Activated CD4-positive, alpha-beta T cell treated with anti-CD3 and anti-CD28 coated beads for 24 hours (primary cell): ENCODE results near the gene TARDBP.
"Not testable (repeated sequence)": the region's sequence is repeated elsewhere in the genome, so short reads cannot be mapped to it uniquely, and the experiment has no call there.

Experiments
- DNase-seq, 2 donors: peaks; one replicate each; pipeline ENCODE4 v3.0.0-alpha.2; 2020; ENCODE audit warnings: low read depth in 2 of 2

Gene TARDBP

DNA sequence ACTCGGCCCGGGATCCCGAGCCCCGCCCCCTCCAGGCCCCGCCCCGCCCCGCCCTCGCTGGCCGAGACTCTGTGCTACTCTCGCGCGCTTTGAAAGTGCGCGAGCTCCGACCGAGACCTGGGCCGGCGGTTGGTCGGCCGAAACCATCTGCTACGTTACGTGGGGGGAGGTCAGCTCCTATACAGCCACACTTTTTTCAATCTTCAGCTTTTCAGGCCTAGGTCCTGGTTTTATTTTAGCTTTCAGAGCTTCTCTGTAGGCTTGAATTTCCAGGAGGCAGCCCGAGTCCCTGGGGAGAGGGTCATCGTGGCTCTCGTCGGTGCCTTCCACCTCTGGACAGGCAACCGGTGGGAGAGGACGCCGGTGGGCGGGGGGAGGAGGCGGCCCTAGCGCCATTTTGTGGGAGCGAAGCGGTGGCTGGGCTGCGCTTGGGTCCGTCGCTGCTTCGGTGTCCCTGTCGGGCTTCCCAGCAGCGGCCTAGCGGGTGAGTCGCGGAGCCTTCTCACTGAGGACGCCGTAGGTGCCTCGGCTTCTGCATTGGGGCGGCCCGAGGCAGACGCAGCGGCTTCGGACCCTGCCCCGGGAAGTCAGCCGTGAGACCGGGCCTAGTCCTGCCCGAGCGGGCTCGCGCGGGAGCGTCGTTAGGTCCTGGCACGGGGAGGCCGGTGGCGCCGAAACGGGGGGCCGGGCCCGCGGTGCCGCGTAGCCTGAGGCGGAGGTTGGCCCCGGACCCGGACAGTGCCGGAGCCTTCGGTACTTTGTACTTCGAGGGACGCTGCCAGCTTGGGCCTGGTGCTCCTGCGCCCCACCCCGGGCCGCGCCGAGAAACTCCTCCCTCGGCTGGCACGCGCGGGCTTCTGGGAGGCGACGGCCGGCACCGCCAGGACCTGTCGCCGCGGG lies at the start of gene TARDBP:
TARDBP (plus strand) TSS at position 395 of the 900 bp plus-strand sequence. CDS start 1,074 bp downstream, outside the sequence.
- peak; percentile 83 to 85 for DNase-seq

DNA sequence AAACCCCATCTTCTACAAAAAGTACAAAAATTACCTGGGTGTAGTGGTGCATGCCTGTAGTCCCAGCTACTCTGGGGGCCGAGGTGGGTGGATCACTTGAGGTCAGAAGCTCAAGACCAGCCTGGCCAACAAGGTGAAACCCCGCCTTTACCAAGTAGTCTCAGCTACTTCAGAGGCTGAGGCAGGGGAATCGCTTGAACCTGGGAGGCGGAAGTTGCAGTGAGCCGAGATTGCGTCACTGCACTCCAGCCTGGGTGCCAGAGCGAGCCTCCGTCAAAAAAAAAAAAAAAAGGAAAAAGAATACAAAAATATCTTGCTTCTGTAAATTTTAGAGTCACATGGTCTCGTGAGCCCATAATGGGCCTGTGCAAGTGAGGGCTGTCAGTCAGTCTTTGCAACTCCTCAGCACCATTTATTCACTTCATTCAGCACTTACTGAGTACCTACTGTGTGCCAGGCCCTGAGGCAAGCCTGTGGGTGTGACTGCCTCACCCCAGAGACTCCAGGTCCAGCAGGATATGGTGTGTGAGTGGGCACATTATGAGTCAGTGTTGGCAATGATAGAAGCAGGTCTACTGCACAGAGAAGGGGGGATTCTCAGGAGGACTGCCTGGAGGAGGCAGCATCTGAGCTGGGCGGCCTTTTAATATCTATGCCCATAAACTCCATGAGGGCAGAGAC lies 46.8 kb upstream of the TARDBP start:
- DNase-seq, result no peak

DNA sequence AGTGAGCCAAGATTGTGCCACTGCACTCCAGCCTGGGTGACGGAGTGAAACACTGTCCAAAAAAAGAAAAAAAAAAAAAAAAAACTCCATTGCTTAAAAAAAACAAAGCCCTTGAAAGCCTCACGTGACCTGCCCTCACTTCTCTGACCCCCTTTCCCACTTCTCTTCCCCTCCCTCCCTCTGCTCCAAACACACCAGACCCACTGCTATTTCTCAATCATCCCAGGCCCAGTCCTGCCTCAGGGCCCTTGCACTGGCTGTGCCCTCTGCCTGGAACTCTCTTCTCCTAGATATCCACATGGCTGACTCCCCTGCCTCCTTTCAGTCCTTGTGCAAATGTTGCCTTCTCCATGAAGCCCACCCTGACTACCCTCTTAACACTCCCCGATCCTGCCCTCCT lies 45.4 kb upstream of the TARDBP start:
- no peak for DNase-seq

DNA sequence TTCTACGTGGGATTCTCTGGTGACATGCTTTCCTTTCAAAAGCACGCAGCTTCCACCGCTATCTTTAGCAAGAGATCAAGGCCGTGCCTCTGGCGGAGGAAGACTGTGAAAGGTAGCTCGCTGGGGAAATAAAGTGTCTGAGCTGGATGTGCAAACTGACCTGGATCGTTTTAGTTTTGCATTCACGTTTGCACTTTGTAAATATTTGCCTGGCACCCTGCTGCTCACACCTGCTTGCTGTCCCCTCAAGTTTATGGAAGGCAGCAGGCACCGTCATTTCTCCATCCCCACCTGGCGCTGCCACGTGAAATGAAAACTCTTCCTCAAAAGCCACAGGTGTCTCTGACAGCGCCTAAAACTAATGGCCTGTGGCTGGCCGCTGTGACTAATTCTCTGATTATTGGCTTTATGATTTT lies 44.0 kb upstream of the TARDBP start:
- DNase-seq, result no peak

DNA sequence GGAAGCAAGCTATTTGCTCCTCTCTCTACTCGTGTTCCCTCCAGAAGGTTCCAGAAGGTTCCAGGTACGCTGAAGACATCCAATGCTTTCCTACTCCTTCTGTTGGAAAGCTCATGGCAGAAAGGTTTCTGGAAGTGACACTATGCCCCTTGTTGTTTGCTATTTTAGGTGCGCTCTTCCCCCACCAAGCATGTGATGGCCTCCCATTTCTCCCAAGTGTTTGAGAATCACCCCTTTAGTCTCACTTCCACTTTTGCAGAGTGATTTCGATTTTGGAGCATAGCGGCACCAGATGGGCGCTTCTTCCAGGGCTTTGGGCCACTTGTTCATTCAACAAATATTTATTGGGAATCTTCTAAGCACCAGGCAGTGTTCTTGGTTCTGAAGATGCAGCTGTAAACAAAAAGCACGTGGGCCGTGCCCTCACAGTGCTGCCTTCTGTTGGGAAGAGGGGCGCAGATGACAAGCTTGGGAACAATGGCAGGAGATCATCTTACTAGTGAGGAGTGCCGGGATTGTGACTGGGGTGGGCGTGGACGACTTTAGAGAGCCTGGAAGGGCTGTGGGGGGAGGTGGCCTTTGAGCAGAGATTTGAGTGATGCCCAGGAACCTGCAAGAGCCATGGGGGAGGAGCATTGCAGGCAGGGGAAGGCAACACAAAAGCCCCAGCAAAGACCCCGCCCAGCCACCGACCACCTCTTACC lies 43.0 kb upstream of the TARDBP start:
- no peak for DNase-seq

DNA sequence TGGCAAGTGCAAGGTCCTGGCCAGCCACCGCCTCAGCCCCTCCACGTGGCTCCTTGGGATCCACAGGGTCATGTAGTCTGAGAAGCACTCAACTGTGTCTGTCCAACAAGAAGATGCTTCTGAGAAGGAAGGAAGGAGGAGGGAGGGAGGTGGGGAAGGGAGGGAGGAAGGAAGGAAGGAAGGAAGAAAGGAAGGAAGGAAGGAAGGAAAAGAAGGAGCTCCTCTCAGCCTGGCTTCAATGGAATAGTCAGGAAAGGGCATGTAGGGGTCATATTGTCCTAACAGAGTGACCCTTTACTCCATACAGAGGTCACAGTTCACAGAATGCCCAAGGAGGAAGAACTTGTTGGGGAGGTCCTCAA lies 42.5 kb upstream of the TARDBP start:
- no peak for DNase-seq

DNA sequence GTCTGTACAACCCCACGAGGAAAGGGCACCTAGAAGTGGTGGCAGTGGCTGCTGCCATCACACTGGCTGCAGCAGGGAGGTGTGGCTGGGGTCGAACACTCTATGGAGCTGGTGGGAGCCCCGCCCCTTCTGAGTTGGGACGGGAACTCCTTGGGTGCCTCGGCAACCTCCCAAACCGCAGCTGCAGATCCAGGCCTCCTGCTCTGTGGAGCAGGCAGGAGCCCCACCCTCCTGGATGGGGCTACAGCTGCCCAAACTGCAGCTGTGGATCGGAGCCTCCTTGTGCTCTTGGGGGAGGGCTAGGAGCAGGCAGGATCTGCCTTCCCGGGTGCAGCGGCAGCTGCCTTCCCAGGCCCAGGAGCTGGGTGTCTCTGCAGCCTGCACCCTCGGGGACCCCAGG lies 38.9 kb upstream of the TARDBP start:
- DNase-seq, result no peak

DNA sequence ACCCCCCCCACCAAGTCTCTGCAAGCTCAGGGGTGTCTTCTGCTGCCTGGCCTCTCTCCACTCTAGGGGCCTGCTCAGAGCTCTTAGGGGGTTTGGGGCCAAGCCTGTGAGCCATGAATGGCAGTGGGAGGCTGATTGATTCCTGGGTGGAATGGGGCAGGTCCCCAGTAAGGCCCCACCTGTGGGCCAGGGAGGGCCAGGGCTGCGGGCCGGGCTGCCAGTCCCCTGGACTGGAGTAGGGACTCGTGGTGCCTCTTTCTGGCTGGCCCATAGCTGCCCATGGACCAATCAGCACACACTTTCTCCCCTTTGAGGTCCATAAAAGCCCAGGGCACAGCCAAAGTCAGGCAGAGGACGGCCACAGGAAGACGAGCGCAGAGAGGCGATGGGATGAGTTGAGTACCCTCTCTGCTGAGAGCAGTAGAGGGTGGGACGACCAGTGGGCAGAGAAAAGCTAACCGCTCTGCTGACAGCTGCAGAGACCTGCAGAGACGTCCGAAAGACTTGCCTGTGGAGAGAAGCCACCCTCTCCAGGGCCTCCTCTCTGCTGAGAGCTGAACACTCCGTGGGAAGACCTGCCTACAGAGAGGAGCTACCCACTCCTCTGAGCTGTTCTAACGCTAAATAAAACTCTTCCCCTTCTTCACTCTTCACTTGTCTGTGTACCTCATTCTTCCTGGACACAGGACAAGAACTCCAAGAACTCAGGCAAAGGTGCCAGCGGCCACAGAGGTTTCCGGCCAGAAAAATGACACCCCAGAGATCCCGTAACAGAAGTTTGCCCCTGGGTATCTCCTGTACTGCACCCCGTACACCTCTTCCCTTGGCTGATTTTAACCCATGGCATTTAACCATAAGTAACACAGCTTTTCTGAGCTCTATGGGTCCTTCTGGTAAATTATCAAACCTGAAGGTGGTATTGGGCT lies 38.2 kb upstream of the TARDBP start:
- DNase-seq, result no peak

DNA sequence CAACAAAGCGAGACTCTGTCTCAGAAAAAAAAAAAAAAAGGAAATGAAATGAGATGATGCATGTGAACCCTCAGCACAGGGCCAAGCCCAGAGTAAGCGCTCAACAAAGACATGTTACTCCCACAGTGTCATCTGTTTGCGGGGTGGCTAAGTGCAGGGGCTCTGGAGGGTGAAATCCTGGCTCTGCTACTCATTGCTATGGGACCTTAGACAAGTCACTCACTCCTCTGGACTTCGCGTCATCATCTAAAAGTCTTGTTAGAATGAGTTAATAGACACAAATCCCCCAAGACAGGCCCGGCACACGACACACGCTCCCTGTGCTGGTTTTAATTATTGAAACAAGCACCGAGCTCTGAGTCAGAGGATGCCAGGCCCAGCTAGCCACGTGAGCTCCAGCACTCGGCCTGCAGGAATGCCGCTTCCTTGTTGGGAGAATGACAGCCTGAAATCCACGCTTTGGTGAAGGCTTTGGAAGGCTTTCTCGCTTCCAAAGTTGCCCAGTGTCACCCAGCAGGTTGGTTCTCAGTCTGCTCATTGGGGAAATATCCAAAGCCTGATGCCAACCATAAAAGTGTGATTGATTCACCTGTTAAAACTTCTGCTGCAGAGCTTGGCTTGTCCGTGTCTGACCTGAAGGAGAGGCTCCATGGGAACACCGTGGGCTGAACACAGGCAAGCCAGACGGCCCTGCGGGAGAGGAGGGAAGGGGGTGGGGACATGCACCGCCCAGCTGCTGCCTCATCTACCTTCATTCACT lies 36.7 kb upstream of the TARDBP start:
- no peak for DNase-seq

DNA sequence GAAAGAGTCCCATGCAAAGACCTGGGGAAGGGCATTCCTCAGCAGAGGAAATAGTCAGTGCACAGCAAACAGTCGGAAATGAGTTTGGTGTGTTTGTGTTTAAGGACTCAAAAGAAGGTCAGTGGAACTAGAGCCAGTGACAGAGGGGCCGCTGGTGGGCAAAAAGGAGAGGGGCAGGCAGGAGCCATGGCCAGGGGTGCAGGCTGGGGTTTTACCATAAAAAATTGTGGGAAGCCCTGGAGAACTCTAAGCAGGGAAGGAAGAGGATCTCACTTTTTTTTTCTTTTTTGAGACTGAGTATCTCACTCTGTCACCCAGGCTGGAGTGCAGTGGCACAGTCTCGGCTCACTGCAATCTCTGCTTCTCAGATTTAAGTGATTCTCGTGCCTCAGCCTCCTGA lies 33.7 kb upstream of the TARDBP start:
- DNase-seq, result no peak

DNA sequence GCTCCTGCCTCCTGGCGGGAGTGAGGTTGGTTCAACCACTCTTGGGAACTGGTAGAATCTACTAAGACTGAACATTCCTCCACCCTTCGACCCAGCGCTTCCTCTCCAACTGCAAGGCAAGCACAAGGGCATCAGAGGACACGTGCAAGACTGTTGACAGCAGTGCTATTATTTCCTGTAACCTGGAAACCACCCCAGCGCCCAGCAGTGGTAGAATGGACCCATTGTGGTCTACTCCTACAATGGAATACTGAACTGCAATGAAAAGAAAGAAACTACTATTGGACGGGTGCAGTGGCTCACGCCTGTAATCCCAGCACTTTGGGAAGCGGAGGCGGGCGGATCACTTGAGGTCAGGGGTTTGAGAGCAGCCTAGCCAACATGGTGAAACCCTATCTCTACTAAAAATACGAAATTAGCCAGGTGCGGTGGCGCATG lies 33.0 kb upstream of the TARDBP start:
- DNase-seq, result no peak

DNA sequence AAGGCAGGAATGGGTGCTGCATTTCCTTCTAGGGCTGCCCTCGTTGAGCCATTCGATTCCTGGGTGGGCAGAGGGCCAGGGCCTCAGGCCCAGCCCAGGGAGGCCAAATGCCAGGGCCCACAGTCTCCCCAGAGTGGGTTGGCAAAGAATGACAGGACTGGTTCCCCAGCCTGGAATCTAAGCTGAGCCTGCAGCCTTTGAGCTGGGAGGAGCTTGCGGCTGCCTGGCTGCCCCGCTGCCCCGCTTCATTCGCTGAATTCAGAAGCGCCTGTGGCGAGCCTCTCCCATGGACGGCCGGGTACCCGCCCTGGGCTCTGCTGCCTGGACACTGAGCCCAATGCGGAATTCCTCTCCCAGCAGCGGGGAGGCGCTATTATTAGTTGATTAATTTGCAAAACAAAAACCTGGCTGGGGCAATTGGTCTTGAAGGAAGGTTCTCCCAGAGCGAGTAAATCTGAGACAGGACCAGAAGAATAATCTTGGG lies 32.3 kb upstream of the TARDBP start:
- no peak for DNase-seq

DNA sequence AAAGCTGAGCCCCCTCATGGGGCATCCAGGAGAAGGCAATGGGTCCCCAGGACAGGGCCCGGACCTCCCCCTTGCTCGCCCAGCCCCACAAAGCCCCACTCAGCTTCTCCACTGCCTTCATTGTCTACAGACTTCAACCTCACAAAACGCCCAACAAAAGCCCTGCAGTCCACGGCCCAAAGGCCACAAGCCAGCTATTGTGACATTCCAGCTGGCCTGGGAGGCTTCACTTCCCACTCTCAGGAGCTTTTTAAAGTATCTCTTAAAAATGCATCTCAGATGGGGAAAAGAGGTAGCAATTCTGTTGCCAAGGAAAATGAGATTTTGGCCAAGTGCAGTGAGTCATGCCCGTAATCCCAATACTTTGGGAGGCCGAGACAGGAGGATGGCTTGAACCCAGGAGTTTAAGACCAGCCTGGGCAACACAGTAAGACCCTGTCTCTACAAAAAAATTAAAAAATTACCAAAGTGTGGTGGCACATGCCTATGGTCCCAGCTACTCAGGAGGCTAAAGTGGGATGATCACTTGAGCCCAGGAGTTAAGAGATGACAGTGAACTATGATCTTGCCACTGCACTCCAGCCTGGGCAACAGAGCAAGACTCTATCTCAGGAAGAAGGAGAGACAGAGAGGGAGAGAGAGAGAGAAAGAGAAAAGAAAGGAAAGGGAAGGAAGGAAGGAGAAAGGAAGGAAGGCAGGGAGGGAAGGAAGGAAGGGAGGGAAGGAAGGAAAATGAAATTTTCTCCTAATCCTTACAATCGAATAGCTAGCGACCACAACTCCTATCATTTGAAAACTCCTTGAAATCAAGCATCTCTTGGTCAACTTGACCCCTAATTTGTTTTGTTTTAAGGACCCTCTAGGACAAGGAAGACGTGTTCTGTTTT lies 31.4 kb upstream of the TARDBP start:
- no peak for DNase-seq

DNA sequence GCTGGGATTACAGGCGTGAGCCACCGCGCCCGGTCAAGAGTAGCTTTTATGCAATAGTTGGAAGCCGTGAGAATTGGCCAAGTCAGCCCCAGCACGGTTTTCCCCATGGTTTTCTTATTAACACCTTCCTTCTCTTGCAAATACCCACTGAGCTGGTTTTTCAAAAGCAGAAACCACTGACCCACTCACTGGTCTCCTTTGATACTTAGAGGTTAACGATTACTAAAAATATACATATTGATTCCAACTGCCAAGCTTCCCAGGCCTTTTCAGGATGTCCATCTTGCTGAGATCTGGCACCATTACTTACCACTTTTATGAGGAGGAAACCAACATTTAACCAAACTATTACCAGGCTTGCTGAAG lies 25.9 kb upstream of the TARDBP start:
- no peak for DNase-seq

DNA sequence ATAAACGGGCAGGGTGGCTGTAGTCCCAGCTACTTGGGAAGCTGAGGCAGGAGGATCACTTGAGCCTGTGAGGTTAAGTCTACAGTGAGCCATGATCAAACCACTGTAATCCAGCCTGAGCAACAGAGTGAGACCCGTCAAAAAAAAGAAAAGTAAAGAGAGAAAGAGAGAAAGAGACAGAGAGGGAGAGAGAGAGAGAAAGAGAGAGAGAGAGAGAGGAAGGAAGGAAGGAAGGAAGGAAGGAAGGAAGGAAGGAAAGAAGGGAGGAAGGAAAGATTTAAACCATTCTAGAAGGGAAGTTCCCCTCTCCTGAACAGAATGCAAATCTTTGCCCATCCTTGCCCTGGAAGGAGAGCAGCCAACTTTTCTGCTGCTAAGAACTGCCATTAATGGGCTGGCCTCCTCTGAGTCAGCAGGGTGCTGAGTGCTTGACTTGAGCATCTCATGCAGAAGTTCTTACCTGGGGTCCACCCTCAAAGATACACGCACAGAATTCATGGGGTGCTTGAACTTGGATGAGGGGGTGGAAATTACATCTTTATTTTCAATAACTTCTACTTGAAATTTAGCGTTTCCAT lies 24.5 kb upstream of the TARDBP start:
- no peak for DNase-seq

DNA sequence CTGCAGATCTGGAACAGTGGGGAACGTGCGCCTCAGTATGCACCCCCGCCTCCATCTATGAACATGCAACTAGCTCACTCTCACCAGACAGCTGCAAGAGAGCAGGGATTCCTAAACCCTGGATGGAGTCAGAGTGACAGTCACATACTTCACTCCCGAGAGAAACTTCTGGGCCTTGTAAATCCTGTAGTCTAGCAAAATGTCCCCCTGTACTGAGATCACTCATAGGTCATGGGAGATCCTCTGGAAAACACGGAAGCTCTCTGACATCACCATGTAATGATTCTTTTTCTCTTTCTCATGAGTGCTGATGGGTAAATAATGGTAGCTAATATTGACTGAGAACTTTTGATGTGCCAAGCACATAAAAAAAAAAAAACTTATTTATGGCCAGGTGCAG lies 23.4 kb upstream of the TARDBP start:
- DNase-seq, result no peak

DNA sequence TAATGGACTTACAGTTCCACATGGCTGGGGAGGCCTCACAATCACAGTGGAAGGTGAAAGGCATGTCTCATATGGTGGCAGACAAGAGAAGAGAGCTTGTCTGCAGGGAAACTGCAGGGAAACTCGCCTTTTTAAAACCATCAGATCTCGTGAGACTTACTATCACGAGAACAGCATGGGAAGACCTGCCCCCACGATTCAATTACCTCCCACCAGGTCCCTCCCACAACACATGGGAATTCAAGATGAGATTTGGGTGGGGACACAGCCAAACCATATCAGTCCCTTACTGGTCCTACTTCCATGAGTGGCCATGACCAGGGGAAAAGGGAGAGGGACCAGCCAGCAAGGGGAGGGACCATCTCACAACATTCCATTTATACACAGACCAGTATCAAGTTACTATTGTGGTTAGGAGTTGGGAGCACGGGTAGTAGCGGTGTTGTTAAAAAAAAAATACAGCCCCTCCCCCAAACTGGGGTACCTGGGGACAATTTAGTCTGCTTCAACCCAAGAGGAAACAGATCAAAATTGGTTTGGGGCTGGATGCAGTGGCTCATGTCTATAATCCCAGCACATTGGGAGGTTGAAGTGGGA lies 22.4 kb upstream of the TARDBP start:
- DNase-seq, result not testable (repeated sequence)

DNA sequence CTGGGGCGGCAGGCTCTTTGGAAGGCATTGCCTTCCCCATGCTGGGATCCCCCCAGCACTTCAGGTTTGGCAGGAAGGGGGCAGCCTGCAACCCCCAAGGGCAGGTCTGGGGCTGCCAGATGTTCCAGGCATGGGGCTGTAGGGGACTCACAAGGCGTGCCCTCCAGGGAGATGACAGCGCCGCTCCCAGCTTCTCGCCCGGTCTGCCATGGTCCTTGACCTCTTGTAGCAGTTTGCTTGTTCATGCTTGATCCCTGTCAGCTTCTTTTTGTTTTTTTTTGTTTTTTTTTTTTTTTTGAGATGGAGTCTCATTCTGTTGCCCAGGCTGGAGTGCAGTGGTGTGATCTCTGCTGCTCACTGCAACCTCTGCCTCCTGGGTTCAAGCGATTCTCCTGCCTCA lies 21.6 kb upstream of the TARDBP start:
- no peak for DNase-seq

DNA sequence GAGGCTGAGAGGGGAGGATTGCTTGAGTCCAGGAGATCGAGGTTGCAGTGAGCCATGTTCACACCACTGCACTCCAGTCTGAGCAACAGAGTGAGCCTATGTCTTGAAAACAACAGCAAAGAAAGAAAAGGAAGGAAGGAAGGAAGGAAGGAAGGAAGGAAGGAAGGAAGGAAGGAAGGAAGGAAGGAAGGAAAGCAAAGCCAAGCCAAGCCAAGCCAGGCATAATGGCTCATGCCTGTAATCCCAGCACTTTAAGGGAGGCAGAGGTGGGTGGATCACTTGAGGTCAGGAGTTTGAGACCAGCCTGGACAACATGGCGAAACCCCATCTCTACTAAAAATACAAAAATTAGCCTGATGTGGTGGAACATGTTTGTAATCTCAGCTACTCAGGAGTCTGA lies 20.4 kb upstream of the TARDBP start:
- not testable (repeated sequence) for DNase-seq
